Suppressor macrophage treated with lipopolysaccharide for 4 hours (primary cell): ENCODE measurements around the gene TRAT1.
A peak's percentile ranks its signal among the peaks of the same experiment; 100 is the strongest.

Experiments
- DNase-seq: peaks from one replicate; pipeline ENCODE4 v3.0.0-alpha.2; 2020

Gene TRAT1

GRCh38 chr3:108862865-108863798 is 40.5 kb downstream of the TRAT1 start:
- peak; percentile 9 for DNase-seq

DNA sequence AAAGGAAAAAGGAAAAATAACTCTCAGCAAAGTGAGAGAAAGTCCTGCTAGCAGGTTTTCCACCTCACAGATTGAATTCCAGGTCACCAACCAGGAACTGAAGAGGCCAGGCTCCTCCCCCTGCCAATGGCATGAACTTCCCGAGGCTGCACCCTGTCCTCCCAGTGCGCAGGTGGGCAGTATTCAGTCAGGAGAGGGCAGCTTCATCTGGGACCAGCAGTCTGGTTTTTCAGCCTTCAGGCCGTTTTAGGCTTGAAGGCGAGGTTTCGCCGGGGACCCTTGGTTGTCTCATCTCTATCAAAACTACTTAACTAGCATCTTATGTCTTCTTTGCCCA is 41.2 kb downstream of the TRAT1 start:
- no peak for DNase-seq

GRCh38 chr3:108877901-108878300 is 55.3 kb downstream of the TRAT1 start:
- no peak for DNase-seq

- DNase-seq: no peak
Observed at GRCh38 chr3:108879915-108880314, 57.3 kb downstream of the TRAT1 start.

DNA sequence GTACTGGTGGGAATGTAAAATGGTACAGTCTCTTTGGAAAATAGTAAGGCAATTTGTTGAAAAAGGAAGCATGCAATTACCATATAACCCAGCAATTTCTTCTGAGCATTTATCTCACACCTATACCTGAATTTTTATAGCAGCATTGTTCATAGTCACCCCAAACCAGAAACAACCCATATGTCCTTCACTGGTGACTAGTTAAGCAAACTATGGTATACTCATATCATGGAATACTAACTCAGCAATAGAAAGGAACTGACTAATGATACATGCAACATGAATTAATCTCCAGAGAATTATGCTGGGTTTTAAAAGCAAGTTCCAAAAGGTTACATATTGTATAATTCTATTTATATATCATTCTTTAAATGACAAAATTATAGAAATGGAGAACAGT is 60.2 kb downstream of the TRAT1 start:
- no peak for DNase-seq

DNA sequence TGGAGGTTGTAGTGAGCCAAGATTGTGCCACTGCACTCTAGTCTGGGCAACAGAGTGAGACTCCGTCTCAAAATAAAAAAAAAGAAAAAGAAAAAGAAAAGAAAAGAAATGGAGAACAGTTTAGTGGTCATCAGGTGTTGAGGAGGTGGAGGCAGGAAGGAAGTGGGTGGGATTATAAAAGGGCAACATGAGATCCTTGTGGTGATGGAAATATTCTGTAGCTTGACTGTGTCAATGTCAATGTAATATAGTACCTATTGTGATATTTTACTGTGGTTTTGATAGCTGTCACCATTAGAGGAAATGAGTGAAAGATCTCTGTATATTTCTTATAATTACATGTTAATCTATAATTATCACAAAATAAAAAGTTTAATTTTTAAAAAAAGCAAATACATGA is 60.8 kb downstream of the TRAT1 start:
- no peak for DNase-seq

GRCh38 chr3:108887121-108887520 is 64.5 kb downstream of the TRAT1 start:
- DNase-seq: no peak

GRCh38 chr3:108887777-108888176 is 65.2 kb downstream of the TRAT1 start:
- DNase-seq: no peak

DNA sequence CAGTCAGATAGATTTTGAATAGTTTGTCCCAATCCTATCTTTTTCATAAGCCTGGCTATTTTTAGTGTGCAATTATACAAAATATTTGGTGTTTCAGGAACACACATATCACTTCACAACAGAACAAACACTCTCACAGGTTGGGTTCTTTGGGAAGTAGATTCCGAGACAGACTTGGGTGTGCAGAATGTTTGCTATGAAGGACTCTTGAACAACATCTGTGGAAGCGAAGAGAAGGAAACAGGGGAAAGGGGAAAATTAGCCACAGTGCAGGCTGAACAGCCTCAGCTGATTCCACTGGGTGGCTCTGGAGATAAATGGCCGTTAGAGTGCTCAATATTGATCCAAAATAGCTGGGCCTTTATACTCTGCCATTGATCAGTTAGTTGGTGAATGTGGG is 69.2 kb downstream of the TRAT1 start:
- DNase-seq: no peak

- no peak for DNase-seq
Observed at GRCh38 chr3:108894981-108895380, 72.4 kb downstream of the TRAT1 start.

- DNase-seq: peak; percentile 24
Observed at GRCh38 chr3:108897883-108898282, 75.3 kb downstream of the TRAT1 start.

- DNase-seq: no peak
Observed at GRCh38 chr3:108899530-108899929, 76.9 kb downstream of the TRAT1 start.
